ENCODE results near the gene GALE. TPM values are rescaled to one million over a fixed set of nuclear protein-coding genes. Genes with fewer than 3 reads are reported as not detected.
"Not testable (repeated sequence)": the region's sequence is repeated elsewhere in the genome, so short reads cannot be mapped to it uniquely, and the experiment has no call there.

The GALE gene
- total and polyA plus RNA-seq, 2 donors, result 11.2 to 20.2 TPM

- WGBS, result 55% methylated on average over 16 of the region's 16 CpGs
- H3K36me3 ChIP-seq (ENCODE audit: insufficient read depth), result no peaks in the 10 kb centered on the region
- H3K27ac ChIP-seq (ENCODE audit: low read depth), result no peak overlapping the region
- no peaks in the 10 kb centered on the region for H3K4me1 ChIP-seq (ENCODE audit: insufficient read depth)
- DNase-seq (ENCODE audit: extremely low spot score), result no peak
- H3K4me3 ChIP-seq (ENCODE audit: low read depth, low read length), result no peak overlapping the region
Observed at GRCh38 chr1:23793018-23793781, 7.4 kb downstream of the GALE start.

GRCh38 chr1:23792151-23792945, 8.2 kb downstream of the GALE start:
- no peaks in the 10 kb centered on the region for H3K4me1 ChIP-seq (ENCODE audit: insufficient read depth)
- no peak for DNase-seq (ENCODE audit: extremely low spot score)
- WGBS, result 62% methylated on average over 19 of the region's 19 CpGs
- H3K36me3 ChIP-seq (ENCODE audit: insufficient read depth), result no peaks in the 10 kb centered on the region
- H3K27ac ChIP-seq (ENCODE audit: low read depth), result no peak overlapping the region
- H3K4me3 ChIP-seq (ENCODE audit: low read depth, low read length), result peak overlapping the region; percentile 83

GRCh38 chr1:23791516-23792047, 9.0 kb downstream of the GALE start:
- H3K36me3 ChIP-seq (ENCODE audit: insufficient read depth), result no peaks in the 10 kb centered on the region
- peak overlapping the region; percentile 34 for H3K27ac ChIP-seq (ENCODE audit: low read depth)
- under 1% methylated on average over 15 of the region's 15 CpGs for WGBS
- H3K4me1 ChIP-seq (ENCODE audit: insufficient read depth), result no peaks in the 10 kb centered on the region
- H3K4me3 ChIP-seq (ENCODE audit: low read depth, low read length), result peak overlapping the region; percentile 83
- no peak for DNase-seq (ENCODE audit: extremely low spot score)

- Histone ChIP-seq H3K4me1 (ENCODE audit: insufficient read depth) (no peaks in the 10 kb centered on the region), H3K36me3 (ENCODE audit: insufficient read depth) (no peaks in the 10 kb centered on the region), H3K27ac (ENCODE audit: low read depth) (peak within 1 kb of the TSS; percentile 34), H3K4me3 (ENCODE audit: low read depth, low read length) (peak within 1 kb of the TSS; percentile 83)
- WGBS, result 1% methylated on average over 47 of the region's 47 CpGs
- peak; percentile 85 for DNase-seq (ENCODE audit: extremely low spot score)
Observed at GRCh38 chr1:23790696-23791515, 9.6 kb downstream of the GALE start, which contains the start of gene LYPLA2. Gene LYPLA2 (plus strand): TSS chr1:23791145. CDS start chr1:23792683, 1,538 bp downstream.

- Histone ChIP-seq H3K4me1 (ENCODE audit: insufficient read depth) (no peaks in the 10 kb centered on the region), H3K27ac (ENCODE audit: low read depth) (no peak overlapping the region), H3K4me3 (ENCODE audit: low read depth, low read length) (no peak overlapping the region), H3K36me3 (ENCODE audit: insufficient read depth) (no peaks in the 10 kb centered on the region)
- no peak for DNase-seq (ENCODE audit: extremely low spot score)
- WGBS, result 97% methylated on average over 3 of the region's 3 CpGs
Observed at GRCh38 chr1:23788695-23789094, 11.9 kb downstream of the GALE start.

GRCh38 chr1:23787701-23788100, 12.9 kb downstream of the GALE start:
- Histone ChIP-seq H3K4me3 (ENCODE audit: low read depth, low read length) (no peak overlapping the region), H3K4me1 (ENCODE audit: insufficient read depth) (no peaks in the 10 kb centered on the region), H3K36me3 (ENCODE audit: insufficient read depth) (no peaks in the 10 kb centered on the region), H3K27ac (ENCODE audit: low read depth) (no peak overlapping the region)
- WGBS, result 91% methylated on average over 3 of the region's 3 CpGs
- DNase-seq (ENCODE audit: extremely low spot score), result no peak

- no peak overlapping the region for H3K4me3 ChIP-seq (ENCODE audit: low read depth, low read length)
- no peaks in the 10 kb centered on the region for H3K36me3 ChIP-seq (ENCODE audit: insufficient read depth)
- WGBS, result 79% methylated on average over 4 of the region's 4 CpGs
- no peak overlapping the region for H3K27ac ChIP-seq (ENCODE audit: low read depth)
- no peaks in the 10 kb centered on the region for H3K4me1 ChIP-seq (ENCODE audit: insufficient read depth)
- no peak for DNase-seq (ENCODE audit: extremely low spot score)
Observed at GRCh38 chr1:23784846-23785245, 15.7 kb downstream of the GALE start.

- H3K27ac ChIP-seq (ENCODE audit: low read depth); H3K4me3 ChIP-seq (ENCODE audit: low read depth, low read length); DNase-seq (ENCODE audit: extremely low spot score); H3K4me1 ChIP-seq (ENCODE audit: insufficient read depth); H3K36me3 ChIP-seq (ENCODE audit: insufficient read depth): not testable (repeated sequence)
- WGBS, result 89% methylated on average over 11 of the region's 11 CpGs
Observed at GRCh38 chr1:23783141-23783540, 17.4 kb downstream of the GALE start.

GRCh38 chr1:23779826-23780371, 20.7 kb downstream of the GALE start:
- WGBS, result 78% methylated on average over 3 of the region's 3 CpGs
- no peak for DNase-seq (ENCODE audit: extremely low spot score)
- no peaks in the 10 kb centered on the region for H3K36me3 ChIP-seq (ENCODE audit: insufficient read depth)
- H3K4me1 ChIP-seq (ENCODE audit: insufficient read depth), result no peaks in the 10 kb centered on the region
- H3K27ac ChIP-seq (ENCODE audit: low read depth), result no peak overlapping the region
- H3K4me3 ChIP-seq (ENCODE audit: low read depth, low read length), result no peak overlapping the region

GRCh38 chr1:23777979-23778814, 22.4 kb downstream of the GALE start, which contains the start of gene PITHD1:
Gene PITHD1 (plus strand): TSS chr1:23778418. CDS start chr1:23778516, 98 bp downstream.
- Histone ChIP-seq H3K4me1 (ENCODE audit: insufficient read depth) (no peaks in the 10 kb centered on the region), H3K36me3 (ENCODE audit: insufficient read depth) (no peaks in the 10 kb centered on the region), H3K27ac (ENCODE audit: low read depth) (peak within 1 kb of the TSS; percentile 94), H3K4me3 (ENCODE audit: low read depth, low read length) (peak within 1 kb of the TSS; percentile 91)
- WGBS, result under 1% methylated on average over 89 of the region's 91 CpGs
- DNase-seq (ENCODE audit: extremely low spot score), result peak; percentile 59

- H3K4me1 ChIP-seq (ENCODE audit: insufficient read depth), result no peaks in the 10 kb centered on the region
- no peaks in the 10 kb centered on the region for H3K36me3 ChIP-seq (ENCODE audit: insufficient read depth)
- WGBS, result 90% methylated on average over 2 of the region's 2 CpGs
- H3K27ac ChIP-seq (ENCODE audit: low read depth), result no peak overlapping the region
- DNase-seq (ENCODE audit: extremely low spot score), result no peak
- no peak overlapping the region for H3K4me3 ChIP-seq (ENCODE audit: low read depth, low read length)
Observed at GRCh38 chr1:23776217-23776616, 24.3 kb downstream of the GALE start.

GRCh38 chr1:23774174-23774880, 26.2 kb downstream of the GALE start:
- WGBS, result 75% methylated on average over 6 of the region's 6 CpGs

More at GRCh38 chr1:23774174-23774880, 26.2 kb downstream of the GALE start:
- H3K4me3 ChIP-seq (ENCODE audit: low read depth, low read length), result no peak overlapping the region
- H3K4me1 ChIP-seq (ENCODE audit: insufficient read depth), result no peaks in the 10 kb centered on the region
- no peaks in the 10 kb centered on the region for H3K36me3 ChIP-seq (ENCODE audit: insufficient read depth)
- DNase-seq (ENCODE audit: extremely low spot score), result no peak
- H3K27ac ChIP-seq (ENCODE audit: low read depth), result no peak overlapping the region
